ENCODE data around the gene CALML6.

GRCh38 chr1:1942753-1943656 lies 27.9 kb downstream of the CALML6 start:
- TF ChIP-seq EZH2 (IDR thresholded peaks at IDR 0.05) (no peak), POLR2AphosphoS5 (IDR thresholded peaks at IDR 0.05; ENCODE audit: borderline replicate concordance, low read depth, low read length) (0 out of 2 replicates have a peak, but pooled peaks have one; percentile 48), FOXP2 (optimal IDR thresholded peaks at IDR 0.05; ENCODE audit: control extremely low read depth, extremely low read length, insufficient read depth) (no peak)

Measured in SK-N-MC (cell line).